Measurements from ENCODE around the gene PCA3. TPM values are rescaled to one million over a fixed set of nuclear protein-coding genes. Genes with fewer than 3 reads are reported as not detected.

Gene PCA3
- total and polyA plus RNA-seq, 2 of the 8 experiments (the other 6 are each of a cell fraction or from before 2014, with no cell fraction given), result not detected

DNA sequence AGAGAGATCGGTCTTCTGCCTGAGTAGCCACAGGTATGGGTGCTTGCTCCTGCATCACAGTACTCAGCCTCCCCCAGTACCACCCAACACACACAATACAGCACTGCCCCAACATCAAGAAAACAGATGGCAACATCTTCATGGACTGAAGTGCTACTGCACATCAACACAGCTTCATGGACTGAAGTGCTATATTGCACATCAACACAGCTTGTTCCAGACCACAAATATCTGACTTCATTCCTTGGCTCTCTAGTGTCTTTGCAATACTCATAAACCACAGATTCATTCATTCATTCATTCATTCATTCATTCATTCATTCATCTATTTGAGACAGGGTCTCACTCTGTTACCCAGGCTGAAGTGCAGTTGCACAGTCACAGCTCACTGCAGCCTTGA, 31.1 kb upstream of the PCA3 start (continued):
- TF ChIP-seq, protein P1, sequence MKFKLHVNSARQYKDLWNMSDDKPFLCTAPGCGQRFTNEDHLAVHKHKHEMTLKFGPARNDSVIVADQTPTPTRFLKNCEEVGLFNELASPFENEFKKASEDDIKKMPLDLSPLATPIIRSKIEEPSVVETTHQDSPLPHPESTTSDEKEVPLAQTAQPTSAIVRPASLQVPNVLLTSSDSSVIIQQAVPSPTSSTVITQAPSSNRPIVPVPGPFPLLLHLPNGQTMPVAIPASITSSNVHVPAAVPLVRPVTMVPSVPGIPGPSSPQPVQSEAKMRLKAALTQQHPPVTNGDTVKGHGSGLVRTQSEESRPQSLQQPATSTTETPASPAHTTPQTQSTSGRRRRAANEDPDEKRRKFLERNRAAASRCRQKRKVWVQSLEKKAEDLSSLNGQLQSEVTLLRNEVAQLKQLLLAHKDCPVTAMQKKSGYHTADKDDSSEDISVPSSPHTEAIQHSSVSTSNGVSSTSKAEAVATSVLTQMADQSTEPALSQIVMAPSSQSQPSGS (IDR thresholded peaks at IDR 0.05; ENCODE audit: low read length), result no peak
- TF ChIP-seq TBP (IDR thresholded peaks at IDR 0.05; ENCODE audit: low read depth, low read length) (no peak), KDM5A (IDR thresholded peaks at IDR 0.05; ENCODE audit: low read length) (no peak), ZNF274 (IDR thresholded peaks at IDR 0.05; ENCODE audit: borderline replicate concordance, extremely low read depth, low read length) (no peak), BACH1 (IDR thresholded peaks at IDR 0.05; ENCODE audit: low read length) (no peak)

All from H1 (cell line).